ENCODE results near the gene WNT8A. TPM values are rescaled to one million over a fixed set of nuclear protein-coding genes. Genes with fewer than 3 reads are reported as not detected.
"Not testable (repeated sequence)": the region's sequence is repeated elsewhere in the genome, so short reads cannot be mapped to it uniquely, and the experiment has no call there.

The WNT8A gene
- total and polyA plus RNA-seq, 2 donors from 2014 or later, result not detected

DNA sequence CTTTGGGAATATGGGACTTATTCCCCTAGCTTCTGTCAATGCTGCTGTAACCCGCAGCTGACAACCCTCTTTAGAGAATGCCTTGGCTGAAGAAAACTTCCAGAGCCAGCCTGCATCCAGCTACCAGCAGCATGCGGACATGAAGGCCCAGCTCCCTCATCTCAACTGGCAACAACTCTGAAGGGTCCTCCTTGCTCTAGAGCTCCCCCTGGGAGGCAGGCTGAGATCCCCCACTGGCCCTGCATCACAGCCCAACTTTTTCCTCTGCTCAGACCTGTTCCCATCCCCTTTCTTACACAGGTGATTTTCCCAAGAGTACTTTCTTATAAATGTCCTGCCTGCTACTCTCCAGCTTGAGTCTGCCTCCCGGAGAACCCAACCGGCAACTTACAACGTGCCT lies 18.7 kb upstream of the WNT8A start:
- Histone ChIP-seq H3K4me3 (ENCODE audit: low read length in 3 of 3) (no peak overlapping the region), H3K27me3 (ENCODE audit: control insufficient read depth, insufficient read depth, low read length) (no peaks in the 10 kb centered on the region), H3K9me3 (ENCODE audit: control insufficient read depth in 2 of 3, insufficient read depth in 1 of 3, low read length in 3 of 3) (no peaks in the 10 kb centered on the region), H3K4me1 (ENCODE audit: control insufficient read depth in 2 of 3, insufficient read depth in 2 of 3, low read depth in 1 of 3, low read length in 3 of 3) (no peaks in the 10 kb centered on the region), H3K36me3 (ENCODE audit: control insufficient read depth in 2 of 3, insufficient read depth in 3 of 3, low read length in 3 of 3) (no peaks in the 10 kb centered on the region), H3K27ac (ENCODE audit: low read depth in 2 of 2, low read length in 2 of 2) (no peak overlapping the region), H3K9ac (ENCODE audit: low read length in 3 of 3) (no peak overlapping the region)
- TF ChIP-seq, protein P1, sequence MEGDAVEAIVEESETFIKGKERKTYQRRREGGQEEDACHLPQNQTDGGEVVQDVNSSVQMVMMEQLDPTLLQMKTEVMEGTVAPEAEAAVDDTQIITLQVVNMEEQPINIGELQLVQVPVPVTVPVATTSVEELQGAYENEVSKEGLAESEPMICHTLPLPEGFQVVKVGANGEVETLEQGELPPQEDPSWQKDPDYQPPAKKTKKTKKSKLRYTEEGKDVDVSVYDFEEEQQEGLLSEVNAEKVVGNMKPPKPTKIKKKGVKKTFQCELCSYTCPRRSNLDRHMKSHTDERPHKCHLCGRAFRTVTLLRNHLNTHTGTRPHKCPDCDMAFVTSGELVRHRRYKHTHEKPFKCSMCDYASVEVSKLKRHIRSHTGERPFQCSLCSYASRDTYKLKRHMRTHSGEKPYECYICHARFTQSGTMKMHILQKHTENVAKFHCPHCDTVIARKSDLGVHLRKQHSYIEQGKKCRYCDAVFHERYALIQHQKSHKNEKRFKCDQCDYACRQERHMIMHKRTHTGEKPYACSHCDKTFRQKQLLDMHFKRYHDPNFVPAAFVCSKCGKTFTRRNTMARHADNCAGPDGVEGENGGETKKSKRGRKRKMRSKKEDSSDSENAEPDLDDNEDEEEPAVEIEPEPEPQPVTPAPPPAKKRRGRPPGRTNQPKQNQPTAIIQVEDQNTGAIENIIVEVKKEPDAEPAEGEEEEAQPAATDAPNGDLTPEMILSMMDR (IDR thresholded peaks at IDR 0.05; ENCODE audit: borderline replicate concordance, extremely low read depth, insufficient read depth), result no peak
- DNase-seq (no peak), FAIRE-seq (no peak)
- intact Hi-C loops (cut with DNase I), result no loop called here

DNA sequence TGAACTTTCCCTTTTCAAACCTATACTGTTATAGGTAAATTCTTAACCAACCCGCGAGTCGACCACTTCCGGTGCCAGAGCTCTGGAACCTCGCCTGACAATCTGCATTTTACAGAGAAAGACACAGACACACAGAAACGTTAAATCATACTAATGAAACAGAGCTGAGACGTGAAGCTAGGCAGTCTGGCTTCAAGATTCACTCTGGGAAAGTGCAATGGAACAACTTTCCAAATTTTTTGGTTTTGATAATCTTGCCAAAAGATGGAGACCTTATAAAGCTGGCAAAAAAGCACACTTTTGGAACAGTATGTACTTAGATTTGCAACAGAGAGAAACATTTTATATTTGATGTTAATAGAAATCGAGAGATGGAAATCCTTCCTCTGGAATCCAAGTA lies 15.9 kb upstream of the WNT8A start:
- Histone ChIP-seq H3K4me1 (ENCODE audit: control insufficient read depth in 2 of 3, insufficient read depth in 2 of 3, low read depth in 1 of 3, low read length in 3 of 3) (no peaks in the 10 kb centered on the region), H3K36me3 (ENCODE audit: control insufficient read depth in 2 of 3, insufficient read depth in 3 of 3, low read length in 3 of 3) (no peaks in the 10 kb centered on the region), H3K27me3 (ENCODE audit: control insufficient read depth, insufficient read depth, low read length) (no peaks in the 10 kb centered on the region), H3K4me3 (ENCODE audit: low read length in 3 of 3) (no peak overlapping the region), H3K27ac (ENCODE audit: low read depth in 2 of 2, low read length in 2 of 2) (no peak overlapping the region), H3K9ac (ENCODE audit: low read length in 3 of 3) (no peak overlapping the region), H3K9me3 (ENCODE audit: control insufficient read depth in 2 of 3, insufficient read depth in 1 of 3, low read length in 3 of 3) (no peaks in the 10 kb centered on the region)
- intact Hi-C loops (cut with DNase I), result no loop called here
- DNase-seq, result no peak
- no peak for FAIRE-seq
- TF ChIP-seq, protein P1 (IDR thresholded peaks at IDR 0.05; ENCODE audit: borderline replicate concordance, extremely low read depth, insufficient read depth), result no peak

DNA sequence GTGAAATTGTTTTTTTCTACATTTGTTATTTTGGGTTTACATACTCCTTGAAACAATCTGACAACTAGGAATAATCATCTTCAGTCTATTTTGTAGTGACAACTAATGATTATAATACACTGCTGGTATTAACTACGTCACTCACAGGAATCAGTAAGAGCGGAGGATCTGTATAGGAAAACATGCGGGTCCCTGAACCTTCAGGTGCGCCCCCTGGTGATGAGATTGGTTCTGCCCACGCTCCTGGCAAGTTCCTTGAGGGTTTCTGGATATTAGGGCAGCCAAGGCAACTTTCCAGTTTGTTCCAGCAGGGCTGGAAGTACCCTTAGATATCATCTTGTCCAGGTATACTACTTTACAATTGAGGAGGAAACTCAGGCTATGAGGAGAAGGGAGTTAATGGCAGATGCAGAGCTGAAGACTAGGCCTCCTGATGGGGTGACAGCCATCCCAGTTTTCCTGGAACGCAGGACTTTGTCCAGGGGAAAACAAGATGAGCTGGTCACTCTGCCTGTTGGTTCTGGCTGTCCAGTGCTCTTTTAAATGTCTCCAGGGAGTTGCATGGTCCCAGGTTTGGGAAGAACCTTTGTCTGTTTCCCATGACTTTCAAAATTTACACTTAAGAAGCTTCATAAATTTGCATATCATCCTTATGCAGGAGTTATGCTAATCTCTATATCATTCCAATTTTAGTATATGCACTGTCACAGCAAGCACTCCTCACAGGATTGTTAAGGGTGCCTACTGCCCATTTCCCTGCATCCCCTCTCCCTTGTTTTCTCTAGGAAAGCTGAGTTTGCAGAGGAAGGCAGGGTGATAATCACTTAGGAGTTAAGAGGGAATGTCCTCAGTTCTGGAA lies 14.9 kb upstream of the WNT8A start:
- TF ChIP-seq, protein P1 (IDR thresholded peaks at IDR 0.05; ENCODE audit: borderline replicate concordance, extremely low read depth, insufficient read depth), result peak; percentile 59
- H3K9me3 ChIP-seq (ENCODE audit: control insufficient read depth in 2 of 3, insufficient read depth in 1 of 3, low read length in 3 of 3), result no peaks in the 10 kb centered on the region
- DNase-seq (peak in 4 of 5 donors; percentile 53 to 67 (median 56)), FAIRE-seq (no peak)
- H3K9ac ChIP-seq (ENCODE audit: low read length in 3 of 3), result no peak overlapping the region
- no peaks in the 10 kb centered on the region for H3K27me3 ChIP-seq (ENCODE audit: control insufficient read depth, insufficient read depth, low read length)
- H3K27ac ChIP-seq (ENCODE audit: low read depth in 2 of 2, low read length in 2 of 2), result no peak overlapping the region
- H3K4me3 ChIP-seq (ENCODE audit: low read length in 3 of 3), result no peak overlapping the region
- H3K36me3 ChIP-seq (ENCODE audit: control insufficient read depth in 2 of 3, insufficient read depth in 3 of 3, low read length in 3 of 3), result no peaks in the 10 kb centered on the region
- intact Hi-C loops (cut with DNase I), result no loop called here
- no peaks in the 10 kb centered on the region for H3K4me1 ChIP-seq (ENCODE audit: control insufficient read depth in 2 of 3, insufficient read depth in 2 of 3, low read depth in 1 of 3, low read length in 3 of 3)

DNA sequence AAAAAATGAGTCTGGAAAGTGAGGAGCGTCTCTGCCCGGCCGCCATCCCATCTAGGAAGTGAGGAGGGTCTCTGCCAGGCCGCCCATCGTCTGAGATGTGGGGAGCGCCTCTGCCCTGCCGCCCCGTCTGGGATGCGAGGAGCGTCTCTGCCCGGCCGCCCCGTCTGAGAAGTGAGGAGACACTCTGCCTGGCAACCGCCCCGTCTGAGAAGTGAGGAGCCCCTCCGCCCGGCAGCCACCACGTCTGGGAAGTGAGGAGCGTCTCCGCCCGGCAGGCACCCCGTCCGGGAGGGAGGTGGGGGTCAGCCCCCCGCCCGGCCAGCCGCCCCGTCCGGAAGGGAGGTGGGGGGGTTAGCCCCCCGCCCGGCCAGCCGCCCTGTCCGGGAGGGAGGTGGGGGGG lies 13.8 kb upstream of the WNT8A start:
- H3K27me3 ChIP-seq (ENCODE audit: control insufficient read depth, insufficient read depth, low read length); H3K4me1 ChIP-seq (ENCODE audit: control insufficient read depth in 2 of 3, insufficient read depth in 2 of 3, low read depth in 1 of 3, low read length in 3 of 3); DNase-seq; H3K27ac ChIP-seq (ENCODE audit: low read depth in 2 of 2, low read length in 2 of 2); H3K9ac ChIP-seq (ENCODE audit: low read length in 3 of 3); H3K36me3 ChIP-seq (ENCODE audit: control insufficient read depth in 2 of 3, insufficient read depth in 3 of 3, low read length in 3 of 3); H3K4me3 ChIP-seq (ENCODE audit: low read length in 3 of 3); intact Hi-C loops (cut with DNase I); FAIRE-seq; H3K9me3 ChIP-seq (ENCODE audit: control insufficient read depth in 2 of 3, insufficient read depth in 1 of 3, low read length in 3 of 3): not testable (repeated sequence)
